MCF 10A (cell line): ENCODE results near the gene CPLANE2. TPM values are rescaled to one million over a fixed set of nuclear protein-coding genes. Genes with fewer than 3 reads are reported as not detected.

ENCODE experiments used
- BruUV-seq: library from RNA; stranded (reverse); fragments of 400-500 nt; replicated peaks from 2 replicates; lab custom pipeline; 2021; lab: Mats Ljungman, UMichigan
- CTCF ChIA-PET: fragments of 300-600 bp; sonication (Branson Sonifier 250); formaldehyde crosslinking; extraction: SDS; loops from one replicate; lab custom pipeline; 2021; ENCODE audit warnings: antibody characterized with exemption, inconsistent platforms; lab: Yijun Ruan, JAX
- POLR2A ChIA-PET: fragments of 300-600, 350-650 bp; sonication (Branson Sonifier 250); formaldehyde crosslinking; extraction: SDS; loops from one replicate; lab custom pipeline; 2020; ENCODE audit warnings: antibody characterized with exemption, inconsistent platforms; lab: Yijun Ruan, JAX
- DNase-seq: peaks from one replicate; pipeline ENCODE4 v3.0.0-alpha.2; 2018; ENCODE audit not compliant: unreplicated experiment
- H3K27ac Mint-ChIP-seq: one replicate; pipeline ENCODE4 v1.8.0; 2022; ENCODE audit warnings: mild to moderate bottlenecking, low read depth, mixed read lengths; ENCODE audit not compliant: unreplicated experiment
- H3K27me3 Mint-ChIP-seq: one replicate; pipeline ENCODE4 v1.8.0; 2022; ENCODE audit warnings: mixed read lengths; ENCODE audit not compliant: insufficient read depth, unreplicated experiment
- H3K36me3 Mint-ChIP-seq: one replicate; pipeline ENCODE4 v1.8.0; 2022; ENCODE audit warnings: mild to moderate bottlenecking, moderate library complexity, mixed read lengths; ENCODE audit not compliant: insufficient read depth, unreplicated experiment
- H3K4me1 Mint-ChIP-seq: one replicate; pipeline ENCODE4 v1.8.0; 2022; ENCODE audit warnings: mixed read lengths; ENCODE audit not compliant: insufficient read depth, unreplicated experiment
- H3K4me3 Mint-ChIP-seq: one replicate; pipeline ENCODE4 v1.8.0; 2022; ENCODE audit warnings: mild to moderate bottlenecking, moderate library complexity, mixed read lengths; ENCODE audit not compliant: unreplicated experiment
- H3K9me3 Mint-ChIP-seq: one replicate; pipeline ENCODE4 v1.8.0; 2022; ENCODE audit warnings: mixed read lengths; ENCODE audit not compliant: unreplicated experiment
- CTCF ChIP-seq: fragments of 200-600 bp; IDR thresholded peaks from one replicate; pipeline ENCODE4 v1.8.0; 2022; ENCODE audit warnings: antibody characterized with exemption, mild to moderate bottlenecking; ENCODE audit not compliant: unreplicated experiment
- intact Hi-C: fragments of 100-400 bp; cut with micrococcal nuclease; formaldehyde crosslinking; loops from 2 replicates; pipeline ENCODE4 v1.14.1; 2022
- total RNA-seq: library from RNA; stranded (reverse); gene quantifications from 2 replicates; pipeline ENCODE4 v1.2.3, GENCODE V29; 2022

Gene CPLANE2
- total RNA-seq, 1 experiment from 2014 or later, result 8.3 TPM

GRCh38 chr1:16187748-16188401, 49.1 kb downstream of the CPLANE2 start:
- no peak overlapping the region for H3K4me3 Mint-ChIP-seq
- intact Hi-C loops, result loop anchor here (1.0 to 2.0 kb wide), 5 partner anchors 32 to 175 kb away; partner anchors contain the start of gene EPHA2
- ChIA-PET POLR2A (interaction anchor here (0.6 to 10.2 kb wide), 11 partner anchors 13 to 176 kb away, joined by 3 to 112 read pairs (median 5); partner anchors contain the start of genes CPLANE2 and EPHA2), CTCF (interaction anchor here (0.5 to 14.5 kb wide), 11 partner anchors 10 to 177 kb away, joined by 3 to 373 read pairs (median 4); partner anchors contain the start of gene FAM131C)
- DNase-seq, result peak; percentile 82
- peak; percentile 98 for TF ChIP-seq CTCF
- no peaks in the 10 kb centered on the region for H3K36me3 Mint-ChIP-seq
- H3K27ac Mint-ChIP-seq, result no peak overlapping the region
- no peaks in the 10 kb centered on the region for H3K9me3 Mint-ChIP-seq
- no peaks in the 10 kb centered on the region for H3K27me3 Mint-ChIP-seq
- peaks cover 38% of the 10 kb centered on the region for H3K4me1 Mint-ChIP-seq
- no TSS peak for BruUV-seq

GRCh38 chr1:16186655-16187235, 50.2 kb downstream of the CPLANE2 start:
- CTCF ChIA-PET, result interaction anchor here (0.5 to 14.5 kb wide), 17 partner anchors 12 to 373 kb away, joined by 3 to 373 read pairs (median 4); partner anchors contain the start of genes CPLANE2 and FAM131C
- H3K36me3 Mint-ChIP-seq, result no peaks in the 10 kb centered on the region
- H3K27me3 Mint-ChIP-seq, result no peaks in the 10 kb centered on the region
- H3K4me3 Mint-ChIP-seq, result no peak overlapping the region
- intact Hi-C loops, result loop anchor here (1.0 to 2.0 kb wide), 3 partner anchors 30 to 108 kb away; partner anchors contain the start of gene EPHA2
- POLR2A ChIA-PET, result interaction anchor here (0.6 to 10.2 kb wide), 11 partner anchors 13 to 196 kb away, joined by 3 to 112 read pairs (median 4); partner anchors contain the start of genes EPHA2 and FBXO42
- DNase-seq, result no peak
- peaks cover 44% of the 10 kb centered on the region for H3K4me1 Mint-ChIP-seq
- TF ChIP-seq CTCF, result no peak
- BruUV-seq, result no TSS peak
- no peaks in the 10 kb centered on the region for H3K9me3 Mint-ChIP-seq
- H3K27ac Mint-ChIP-seq, result no peak overlapping the region

GRCh38 chr1:16184557-16185303, 52.3 kb downstream of the CPLANE2 start:
- intact Hi-C loops, result loop anchor here (5.0 kb wide), 1 partner anchor 37 kb away; no protein-coding TSS in a partner anchor
- BruUV-seq, result no TSS peak
- ChIA-PET CTCF (interaction anchor here (0.6 to 14.5 kb wide), 7 partner anchors 19 to 184 kb away, joined by 3 to 373 read pairs (median 3); partner anchors contain the start of gene FAM131C), POLR2A (interaction anchor here (0.8 to 10.2 kb wide), 11 partner anchors 11 to 106 kb away, joined by 3 to 153 read pairs (median 14); partner anchors contain the start of gene EPHA2)
- H3K36me3 Mint-ChIP-seq, result no peaks in the 10 kb centered on the region
- DNase-seq, result peak; percentile 69
- H3K4me1 Mint-ChIP-seq, result peaks cover 47% of the 10 kb centered on the region
- H3K27ac Mint-ChIP-seq, result peak overlapping the region; percentile 75
- no peak for TF ChIP-seq CTCF
- H3K27me3 Mint-ChIP-seq, result no peaks in the 10 kb centered on the region
- no peaks in the 10 kb centered on the region for H3K9me3 Mint-ChIP-seq
- H3K4me3 Mint-ChIP-seq, result peak overlapping the region; percentile 21
